ENCODE results near the gene CEACAM1.
"Not testable (repeated sequence)": the region's sequence is repeated elsewhere in the genome, so short reads cannot be mapped to it uniquely, and the experiment has no call there.

The CEACAM1 gene

DNA sequence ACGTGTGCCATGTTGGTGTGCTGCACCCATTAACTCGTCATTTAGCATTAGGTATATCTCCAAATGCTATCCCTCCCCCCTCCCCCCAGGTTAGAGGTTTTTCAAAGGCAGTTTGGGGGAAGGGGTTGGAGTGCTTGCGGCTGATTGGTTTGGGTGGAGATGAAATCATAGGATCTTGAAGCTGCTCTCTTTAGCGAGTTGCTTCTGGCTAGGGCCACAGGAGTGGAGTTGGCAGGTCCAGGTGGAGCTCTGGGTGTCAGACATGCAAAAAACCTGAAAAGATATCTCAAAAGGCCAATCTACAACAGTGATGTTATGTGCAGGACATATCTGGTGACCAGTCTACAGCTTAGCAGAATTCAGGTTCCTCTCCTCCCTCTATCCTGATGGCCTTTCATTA, 52.9 kb downstream of the CEACAM1 start:
- no peak for DNase-seq (ENCODE audit: low read depth in 2 of 2)

DNA sequence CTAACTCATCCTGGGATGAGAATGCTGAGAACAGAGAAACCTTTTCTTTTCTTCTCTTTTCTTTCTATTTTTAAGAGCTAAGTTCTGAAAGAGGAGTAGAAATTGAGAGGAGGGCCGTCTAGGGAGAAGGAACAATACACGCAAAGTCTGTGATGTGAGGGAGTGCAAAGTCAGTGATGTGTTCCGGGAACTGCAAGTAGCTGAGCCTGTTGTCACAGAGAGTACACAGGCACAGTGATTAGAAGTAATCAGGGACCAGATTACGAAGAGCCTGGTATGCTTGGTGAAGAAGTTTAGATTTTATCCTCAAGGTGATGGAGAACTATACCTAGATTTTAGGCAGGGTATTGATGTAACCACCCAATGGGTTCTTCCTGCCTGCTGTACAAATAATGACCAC, 53.5 kb downstream of the CEACAM1 start:
- no peak for DNase-seq (ENCODE audit: low read depth in 2 of 2)

DNA sequence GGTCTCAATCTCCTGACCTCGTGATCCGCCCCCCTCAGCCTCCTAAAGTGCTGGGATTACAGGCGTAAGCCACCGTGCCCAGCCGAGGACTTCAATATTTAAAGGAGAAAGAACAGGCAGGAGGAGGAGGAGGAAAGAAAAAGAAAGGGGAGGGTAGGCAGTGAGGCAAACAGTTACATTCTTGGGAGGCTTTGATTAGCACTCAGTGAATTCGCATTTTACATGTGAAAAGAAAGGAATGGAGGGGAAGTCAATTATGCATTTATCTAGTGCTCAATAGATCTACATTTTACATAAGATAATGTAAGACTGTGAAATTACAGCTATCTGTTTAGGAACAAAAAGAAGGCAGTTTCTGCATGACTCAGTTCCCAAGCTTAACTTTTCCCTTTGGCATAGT, 54.6 kb downstream of the CEACAM1 start:
- DNase-seq (ENCODE audit: low read depth in 2 of 2) = no peak

DNA sequence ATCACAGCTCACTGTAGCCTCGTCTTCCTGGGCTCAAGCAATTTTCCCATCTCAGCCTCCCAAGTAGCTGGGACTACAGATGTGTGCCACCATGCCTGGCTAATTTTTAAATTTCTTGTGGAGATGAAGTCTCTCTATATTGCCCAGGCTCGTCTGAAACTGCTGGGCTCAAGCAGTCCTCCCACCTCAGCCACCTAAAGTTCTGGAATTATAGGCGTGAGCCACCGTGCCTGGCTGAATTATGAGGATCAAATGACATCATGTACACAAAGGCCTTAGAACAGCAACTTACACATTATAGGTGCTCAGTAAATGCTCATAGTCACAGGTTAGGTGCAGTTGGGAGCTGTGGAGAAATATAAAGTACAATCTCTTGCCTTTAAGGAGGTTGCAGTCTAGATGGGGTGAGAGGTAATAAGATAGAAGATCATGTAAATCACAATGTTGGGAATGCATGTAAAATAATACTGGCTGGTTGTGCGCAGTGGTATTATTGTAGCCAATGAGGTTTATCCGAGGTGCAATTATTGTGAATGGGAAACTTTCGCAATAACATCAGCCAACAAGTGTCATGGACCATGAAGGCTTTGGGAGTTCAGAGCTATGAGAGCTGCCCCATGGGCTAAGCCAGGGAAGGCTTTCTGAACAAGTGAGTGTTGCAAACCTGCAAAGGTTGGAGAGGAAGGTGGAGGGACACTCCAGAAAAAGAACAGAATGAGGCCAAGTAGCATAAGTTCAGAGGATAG, 55.7 kb downstream of the CEACAM1 start:
- DNase-seq (ENCODE audit: low read depth in 2 of 2) = no peak

DNA sequence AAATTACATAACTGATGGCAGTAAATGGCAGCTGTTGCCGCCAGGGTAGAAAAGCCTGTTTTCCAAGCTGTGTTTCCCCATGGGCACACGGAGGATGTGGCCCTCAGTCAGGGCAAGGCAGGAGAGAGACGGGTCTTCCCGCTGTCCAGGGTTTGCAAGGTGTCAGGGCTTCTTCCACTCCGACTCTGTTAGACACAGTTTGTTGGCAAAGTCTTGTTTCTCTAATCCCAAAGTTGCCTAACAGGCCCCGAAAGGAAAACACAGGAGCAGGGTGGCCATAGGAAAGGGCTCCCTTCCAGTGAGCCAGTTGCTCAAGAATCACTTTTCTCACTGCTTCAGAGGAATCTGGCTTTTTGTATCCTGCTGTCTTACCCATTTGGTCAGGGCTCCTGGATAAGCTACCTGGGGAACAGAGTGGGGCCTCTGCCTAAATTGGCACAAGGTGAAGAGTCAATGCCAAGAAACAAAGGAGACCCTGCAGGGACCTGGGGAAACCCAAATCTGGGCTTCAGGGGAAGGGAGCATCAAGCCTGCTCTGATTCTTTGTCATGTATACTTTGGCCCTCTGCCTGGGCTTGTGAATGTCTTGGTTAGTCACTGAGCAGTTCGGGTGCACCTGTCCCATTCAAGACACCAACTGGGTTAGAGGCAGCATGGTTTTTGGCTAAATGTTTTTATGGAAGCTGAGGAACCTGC, 56.6 kb downstream of the CEACAM1 start:
- no peak for DNase-seq (ENCODE audit: low read depth in 2 of 2)

DNA sequence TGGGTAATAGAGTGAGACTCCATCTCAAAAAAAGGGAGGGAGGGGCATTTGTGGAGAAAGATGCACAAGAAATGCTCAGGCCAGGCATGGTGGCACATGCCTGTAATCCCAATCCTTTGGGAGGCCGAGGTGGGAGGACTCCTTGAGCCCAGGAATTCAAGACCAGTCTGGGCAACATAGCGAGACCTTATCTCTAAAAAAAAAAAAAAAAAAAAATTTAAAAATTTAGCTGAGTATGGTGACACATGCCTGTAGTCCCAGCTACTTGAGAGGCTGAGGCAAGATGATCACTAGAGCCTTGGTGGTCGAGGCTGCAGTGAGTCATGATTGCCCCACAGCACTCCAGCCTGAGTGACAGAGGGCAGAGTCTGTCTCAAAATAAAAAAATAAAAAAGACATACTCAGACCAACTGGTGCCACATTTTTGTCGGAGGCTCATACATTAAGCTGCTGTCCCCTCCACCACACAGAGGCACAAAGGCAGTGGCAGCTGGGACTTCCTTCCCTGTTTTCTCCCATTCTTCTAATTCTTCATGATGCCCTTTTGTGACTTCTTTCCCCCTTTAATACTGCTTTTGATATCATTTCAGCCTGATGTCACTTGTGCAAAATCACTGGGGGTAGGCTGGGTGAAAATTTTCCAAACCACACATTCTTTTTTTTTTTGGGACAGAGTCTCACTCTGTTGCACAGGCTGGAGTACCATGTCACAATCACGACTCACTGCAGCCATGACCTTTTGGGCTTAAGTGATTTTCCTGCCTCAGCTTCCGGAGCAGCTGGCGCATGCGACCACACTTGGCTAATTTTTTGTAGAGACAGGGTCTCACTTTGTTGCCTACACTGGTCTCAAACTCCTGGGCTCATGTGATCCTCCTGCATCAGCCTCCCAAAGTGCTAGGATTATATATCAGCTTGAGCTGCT, 58.7 kb downstream of the CEACAM1 start:
- no peak for DNase-seq (ENCODE audit: low read depth in 2 of 2)

DNA sequence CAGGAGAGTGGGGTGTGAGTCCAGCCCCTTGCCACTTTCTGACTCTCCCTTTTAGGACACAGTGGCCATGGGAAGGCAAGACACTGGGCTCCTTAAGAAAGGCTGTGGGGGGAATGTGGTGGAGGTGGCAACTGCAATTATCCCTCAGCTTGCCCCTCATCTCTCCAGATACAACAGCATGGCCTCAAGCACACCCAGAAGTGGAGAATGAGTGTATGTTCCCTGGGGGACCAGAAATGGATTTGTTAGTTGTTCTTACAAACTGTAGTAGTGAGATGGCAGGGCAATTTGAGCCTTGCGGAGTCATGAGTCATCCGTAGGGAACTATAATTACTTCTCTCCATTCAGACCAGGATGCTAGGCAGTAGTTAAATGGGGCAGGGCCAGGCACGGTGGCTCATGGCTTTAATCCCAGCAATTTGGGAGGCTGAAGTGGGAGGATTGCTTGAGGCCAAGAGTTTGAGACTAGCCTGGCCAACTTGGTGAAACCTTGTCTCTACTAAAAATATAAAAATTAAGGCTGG, 59.9 kb downstream of the CEACAM1 start:
- no peak for DNase-seq (ENCODE audit: low read depth in 2 of 2)

DNA sequence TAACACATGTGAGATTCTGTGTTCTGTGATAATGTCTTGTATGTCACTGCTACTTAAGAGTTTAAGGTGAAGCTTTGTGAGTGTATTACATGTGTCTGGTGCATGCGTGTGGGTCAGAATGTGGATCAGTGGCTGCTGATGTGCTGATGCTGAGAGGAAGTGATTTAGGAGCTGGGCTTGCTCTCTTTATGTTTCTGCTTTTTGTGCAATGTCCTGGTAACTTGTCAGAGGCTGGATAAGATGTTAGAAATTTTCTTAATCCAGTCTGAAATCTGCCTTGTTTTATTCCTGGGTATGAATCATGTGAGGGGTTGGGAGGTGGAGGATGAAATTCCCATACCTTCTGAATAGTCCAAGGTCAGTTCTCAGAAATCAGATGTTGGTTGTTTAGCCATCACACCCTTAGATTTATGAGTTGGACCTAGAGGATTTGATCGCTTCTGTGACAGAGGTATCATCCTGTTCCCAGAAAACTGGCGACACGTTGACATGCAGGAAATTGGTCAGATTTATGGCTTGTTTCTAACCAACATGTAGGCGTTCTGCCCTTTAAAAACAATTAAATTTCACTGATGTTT, 61.0 kb downstream of the CEACAM1 start:
- no peak for DNase-seq (ENCODE audit: low read depth in 2 of 2)

DNA sequence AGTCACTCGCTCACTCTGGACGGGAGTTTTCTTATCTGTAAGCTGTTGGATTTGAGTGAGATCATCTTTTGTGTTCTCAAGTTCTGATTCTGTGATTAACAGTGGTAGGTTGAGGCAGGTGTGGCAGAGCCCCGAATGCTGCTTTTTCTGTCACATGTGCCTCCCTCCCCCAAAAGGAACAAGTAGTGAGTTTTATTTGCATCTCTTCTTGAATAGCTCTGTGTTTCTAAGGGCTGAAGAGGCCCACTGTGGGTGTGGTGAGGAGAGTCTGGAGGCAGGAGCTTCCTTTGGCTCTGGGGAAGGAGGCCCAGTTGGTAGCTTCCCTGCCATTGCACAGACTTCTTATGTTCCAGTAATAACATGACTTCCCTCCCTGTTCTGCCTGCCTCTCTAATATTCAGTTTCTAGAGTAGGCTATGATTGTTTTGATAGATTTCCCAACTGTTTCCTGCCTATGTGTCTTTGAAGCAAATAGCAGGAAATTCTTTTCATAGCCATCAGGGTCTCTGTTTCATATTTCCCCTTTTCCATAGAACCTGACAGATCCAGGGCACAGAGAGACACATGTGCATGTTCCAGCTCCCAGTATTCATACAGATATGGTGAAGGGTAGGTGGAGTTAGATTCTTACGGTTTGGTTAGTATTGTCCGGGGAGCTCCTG, 61.6 kb downstream of the CEACAM1 start:
- no peak for DNase-seq (ENCODE audit: low read depth in 2 of 2)

DNA sequence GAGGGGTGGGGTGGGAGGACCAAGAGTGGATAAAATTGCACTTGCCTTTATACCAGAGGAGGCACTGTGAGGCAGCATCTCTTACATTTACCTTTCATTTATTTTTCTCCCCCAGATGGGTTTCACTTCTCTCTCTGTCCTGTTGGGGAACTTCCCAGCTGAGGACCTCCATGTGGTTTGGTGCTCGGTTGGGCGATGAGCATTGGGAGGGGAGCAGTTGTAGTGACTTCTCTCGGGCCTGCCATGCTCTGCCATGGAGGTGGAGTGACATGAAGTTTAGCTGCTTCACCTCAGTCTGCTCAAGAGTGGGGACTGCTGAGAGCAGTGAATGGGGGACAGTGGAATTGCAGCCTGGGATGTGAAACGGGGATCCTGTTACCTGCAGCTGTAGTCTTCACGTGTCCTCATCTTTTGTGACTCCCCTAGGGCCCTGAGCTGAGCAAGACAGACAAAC, 62.4 kb downstream of the CEACAM1 start:
- no peak for DNase-seq (ENCODE audit: low read depth in 2 of 2)

DNA sequence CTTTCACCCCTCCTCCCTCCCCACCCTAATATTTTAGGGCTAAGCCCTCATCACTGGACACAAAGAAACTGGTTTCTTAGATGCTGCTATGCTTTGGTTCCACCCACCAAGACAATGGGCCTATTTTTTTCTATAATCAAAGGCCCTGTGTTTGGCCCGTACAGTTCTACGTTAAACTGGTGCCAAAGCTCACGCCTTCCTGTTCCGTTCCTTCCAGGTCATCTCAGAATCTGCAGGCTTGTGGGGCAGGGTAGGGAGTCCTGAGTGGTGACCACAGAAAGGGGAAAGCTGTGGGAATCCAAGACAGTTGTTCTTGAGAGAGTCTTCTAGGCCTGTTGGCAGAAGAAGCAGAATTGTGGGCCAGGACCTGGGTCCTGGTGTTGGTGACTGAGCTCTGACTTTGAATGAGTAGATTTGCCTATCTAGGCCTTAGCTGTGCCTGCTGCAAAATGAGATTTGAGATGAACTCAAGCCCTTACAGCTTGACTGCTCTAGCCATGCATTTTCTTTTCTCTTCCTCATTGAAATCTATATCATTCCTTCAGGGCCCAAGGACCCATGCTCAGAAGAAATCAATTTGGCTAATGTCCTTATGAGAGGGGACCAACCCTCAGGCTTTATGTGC, 66.5 kb downstream of the CEACAM1 start:
- no peak for DNase-seq (ENCODE audit: low read depth in 2 of 2)

DNA sequence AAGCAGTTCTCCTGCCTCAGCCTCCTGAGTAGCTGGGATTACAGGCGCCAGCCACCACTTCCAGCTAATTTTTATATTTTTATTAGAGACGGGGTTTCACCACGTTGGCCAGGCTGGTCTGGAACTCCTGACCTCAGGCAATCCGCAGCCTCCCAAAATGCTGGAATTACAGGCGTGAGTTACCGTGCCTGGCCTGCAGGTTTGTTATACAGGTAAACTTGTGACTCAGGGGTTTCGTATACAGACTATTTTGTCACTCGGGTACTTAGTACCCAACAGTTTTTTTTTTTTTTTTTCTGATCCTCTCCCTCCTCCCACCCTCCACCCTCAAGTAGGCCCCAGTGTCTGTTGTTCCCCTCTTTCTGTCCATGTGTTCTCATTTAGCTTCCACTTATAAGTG, 67.0 kb downstream of the CEACAM1 start:
- DNase-seq (ENCODE audit: low read depth in 2 of 2) = not testable (repeated sequence)

DNA sequence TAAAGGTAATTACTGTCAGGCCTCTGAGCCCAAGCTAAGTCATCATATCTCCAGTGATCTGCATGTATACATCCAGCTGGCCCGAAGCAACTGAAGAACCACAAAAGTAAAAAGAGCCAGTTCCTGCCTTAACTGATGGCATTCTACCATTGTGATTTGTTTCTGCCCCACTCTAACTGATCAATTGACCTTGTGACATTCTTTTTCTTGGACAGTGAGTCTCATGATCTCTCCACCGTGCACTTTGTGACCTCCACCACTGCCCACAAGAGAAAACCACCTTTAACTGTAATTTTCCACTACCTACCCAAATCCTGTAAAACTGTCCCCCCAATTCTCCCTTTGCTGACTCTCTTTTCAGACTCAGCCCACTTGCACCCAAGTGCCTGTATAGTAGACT, 68.4 kb downstream of the CEACAM1 start:
- DNase-seq (ENCODE audit: low read depth in 2 of 2) = no peak
